CD4-positive, alpha-beta T cell treated with Interferon gamma for 1 hour (primary cell): Measurements from ENCODE around the gene CD180.

Source experiments
- DNase-seq: peaks from one replicate; pipeline ENCODE4 v3.0.0-alpha.2; 2020

CD180 gene

DNA sequence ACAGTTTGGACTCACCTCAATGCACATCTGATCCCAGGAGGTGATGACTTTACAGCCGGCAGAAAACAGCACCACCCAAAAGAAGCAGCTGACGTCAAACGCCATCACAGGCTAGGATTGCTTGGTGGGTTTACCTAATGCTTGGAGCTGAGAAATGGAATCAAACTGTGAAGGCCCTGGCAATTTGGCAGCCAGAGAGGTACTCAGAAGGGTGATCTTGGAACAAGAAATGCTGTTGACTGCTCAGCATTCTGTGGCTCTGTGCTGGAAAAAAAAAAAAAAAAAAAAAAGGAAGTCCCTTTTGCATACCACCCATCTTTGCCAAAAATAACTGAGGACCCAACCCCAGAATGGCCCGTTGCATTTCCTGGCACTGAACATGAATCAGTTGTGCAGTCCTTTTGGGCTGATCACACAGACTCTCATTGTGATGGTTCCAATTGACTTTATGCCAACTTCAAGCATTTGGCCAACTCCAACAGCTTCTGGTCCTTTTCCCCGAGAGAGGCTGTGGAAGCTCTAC is at the start of gene CD180:
Gene CD180 (minus strand): TSS at position 263 of the 523 bp plus-strand sequence. CDS start 158 bp downstream, at position 105.
- DNase-seq: peak; percentile 29

DNA sequence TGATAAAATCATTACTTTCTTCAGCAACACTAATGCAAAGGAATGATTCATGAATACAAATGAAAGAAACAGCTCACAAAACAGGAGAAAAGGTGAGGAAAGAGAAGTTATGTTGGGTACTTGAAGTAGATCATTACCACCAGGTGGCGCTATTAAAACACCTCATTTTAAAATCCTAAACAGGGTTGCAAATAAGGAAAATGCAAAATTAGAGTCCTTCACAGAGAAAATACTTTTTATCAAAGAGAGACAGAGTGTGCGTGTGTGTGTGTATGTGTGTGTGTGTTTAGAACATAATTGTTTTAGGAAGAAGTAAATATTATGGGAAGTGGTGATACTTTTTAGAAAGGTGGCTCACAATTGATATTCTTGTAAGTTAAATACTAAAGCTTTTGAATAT is 49.5 kb upstream of the CD180 start:
- no peak for DNase-seq

DNA sequence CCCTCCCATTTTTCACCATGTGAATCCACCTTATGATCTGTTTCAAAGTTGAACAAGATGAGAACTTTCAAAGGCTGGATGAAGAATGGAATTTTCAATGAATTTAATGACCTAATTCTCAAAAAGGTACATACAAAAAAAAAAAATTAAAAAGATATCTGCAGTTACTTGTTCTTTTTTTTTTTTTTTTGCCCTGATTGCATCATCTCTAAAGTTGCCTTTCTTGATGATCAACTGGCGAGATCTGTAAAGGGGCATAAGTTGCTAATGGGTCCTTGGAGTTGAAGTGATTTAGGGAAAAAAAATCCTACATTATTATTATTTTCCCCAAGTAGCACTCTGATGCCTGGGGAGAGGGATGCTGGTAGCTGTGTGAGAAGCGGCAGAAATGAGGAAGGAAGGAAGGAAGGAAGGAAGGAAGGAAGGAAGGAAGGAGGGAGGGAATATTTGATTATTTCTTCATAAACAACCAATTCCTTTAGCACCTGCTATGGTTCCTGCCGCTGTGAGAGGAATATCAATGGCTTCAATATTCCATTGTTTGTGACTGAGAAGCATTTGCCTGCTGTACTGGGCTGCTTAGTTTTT is 48.8 kb upstream of the CD180 start:
- DNase-seq: no peak

DNA sequence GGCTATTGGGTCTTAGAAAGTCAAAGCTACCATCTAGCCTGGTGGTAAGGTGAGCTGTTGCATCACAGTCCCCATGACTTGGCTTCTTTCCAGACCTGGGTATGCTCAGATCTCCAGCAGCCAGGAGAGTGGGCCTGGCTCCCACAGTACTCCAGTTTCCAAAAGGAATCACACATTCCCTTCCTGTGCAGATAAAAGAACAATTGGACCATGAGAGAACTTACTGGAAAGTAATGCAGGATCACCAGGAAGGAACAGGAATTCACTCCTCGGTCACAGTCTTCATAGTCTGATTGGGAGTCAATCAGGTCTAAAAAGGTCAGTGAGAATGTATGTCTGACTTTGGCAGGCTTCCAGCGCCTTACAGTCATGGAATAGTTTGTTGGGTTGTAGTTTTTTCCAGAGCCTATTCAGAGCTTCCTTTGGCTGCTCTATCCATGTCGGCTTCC is 47.8 kb upstream of the CD180 start:
- no peak for DNase-seq

DNA sequence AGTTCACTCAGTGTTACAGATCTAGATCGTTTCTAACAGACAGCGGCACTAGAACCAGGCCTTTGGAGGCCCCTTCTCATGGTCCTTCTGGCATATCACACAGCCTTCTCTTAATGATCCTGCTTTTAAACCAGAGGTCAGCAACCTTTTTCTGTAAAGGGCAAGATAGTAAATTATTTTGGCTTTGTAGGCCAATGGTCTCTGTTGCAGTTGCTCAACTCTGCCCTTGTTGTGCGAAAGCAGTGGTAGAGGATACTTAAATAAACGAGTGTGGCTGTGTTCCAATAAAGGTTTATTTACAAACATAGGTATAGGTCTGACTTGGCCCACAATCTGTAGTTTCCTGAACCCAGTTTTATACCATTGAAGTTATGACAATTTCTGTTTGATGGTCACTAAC is 47.3 kb upstream of the CD180 start:
- no peak for DNase-seq

DNA sequence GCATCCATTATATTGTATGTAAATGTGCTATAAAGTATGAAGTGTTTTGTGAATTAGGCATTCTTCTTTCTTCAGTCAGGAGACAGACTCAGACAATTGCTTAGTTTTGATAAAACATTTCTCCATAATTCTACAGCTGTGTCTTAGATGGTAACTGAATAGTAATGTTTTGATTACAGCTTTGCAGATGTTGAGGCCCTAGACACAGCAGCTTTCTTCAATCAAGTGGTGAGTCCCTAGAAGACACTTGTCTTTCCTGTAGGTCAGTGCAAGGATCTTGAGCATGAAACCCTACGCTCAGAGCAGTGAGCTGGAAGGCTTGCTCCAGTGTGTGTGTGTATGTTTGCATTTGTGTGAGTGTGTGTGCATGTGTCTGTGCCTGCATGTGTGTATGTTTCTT is 46.8 kb upstream of the CD180 start:
- no peak for DNase-seq

DNA sequence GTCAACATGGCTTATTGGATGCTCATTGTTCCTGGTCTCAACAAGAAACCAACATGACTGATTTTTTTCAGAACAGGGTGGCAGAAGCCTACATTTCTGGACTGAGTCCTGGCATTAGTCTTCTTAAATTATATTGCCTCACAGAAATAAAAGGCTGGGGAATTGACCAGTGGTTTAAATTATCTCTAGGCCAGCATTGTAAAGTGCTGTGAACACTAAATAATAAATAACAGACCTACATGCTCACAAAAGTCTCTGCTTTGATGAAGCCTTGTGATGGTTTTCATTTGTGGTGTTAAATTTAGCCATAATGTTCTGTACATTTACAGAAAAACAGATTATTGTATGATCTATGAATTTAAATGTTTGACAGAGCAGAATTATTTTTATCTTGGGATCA is 44.7 kb upstream of the CD180 start:
- no peak for DNase-seq

DNA sequence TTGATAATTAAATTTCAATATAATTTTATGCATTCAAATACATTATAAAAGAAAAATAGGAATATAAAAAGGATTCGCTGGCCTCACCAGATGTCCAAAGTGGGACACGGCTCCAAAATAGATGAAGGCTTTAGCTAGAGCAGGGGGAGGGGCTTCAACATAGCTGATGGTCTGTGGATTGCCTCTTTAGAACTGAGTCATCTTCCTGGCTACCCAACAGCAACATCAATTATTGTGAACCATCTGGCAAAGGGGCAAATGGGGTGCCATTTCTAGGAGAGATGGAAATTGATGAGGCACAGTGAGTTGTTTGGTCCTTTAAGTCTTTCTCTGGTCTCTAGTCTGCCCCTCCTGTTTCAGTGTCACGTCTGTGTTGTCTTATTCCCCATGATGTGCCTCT is 44.2 kb upstream of the CD180 start:
- DNase-seq: no peak

DNA sequence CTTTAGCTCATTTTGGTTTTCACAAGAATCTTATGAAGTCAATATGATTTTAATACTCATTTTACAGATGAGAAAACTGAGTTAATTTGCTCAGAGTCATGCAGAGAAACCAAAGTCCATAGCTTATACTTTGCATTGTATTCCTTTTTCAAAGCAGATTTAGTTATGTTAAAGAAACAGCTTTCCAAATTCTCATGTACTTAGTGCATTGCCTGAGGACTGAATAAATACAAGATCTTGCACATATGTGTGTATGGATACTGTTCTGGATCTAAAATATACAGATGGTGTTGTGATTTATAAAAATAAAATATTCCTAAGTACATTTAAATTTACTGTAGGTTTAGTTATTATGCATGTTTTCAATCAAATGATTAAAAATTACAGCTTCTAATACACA is 43.5 kb upstream of the CD180 start:
- no peak for DNase-seq

DNA sequence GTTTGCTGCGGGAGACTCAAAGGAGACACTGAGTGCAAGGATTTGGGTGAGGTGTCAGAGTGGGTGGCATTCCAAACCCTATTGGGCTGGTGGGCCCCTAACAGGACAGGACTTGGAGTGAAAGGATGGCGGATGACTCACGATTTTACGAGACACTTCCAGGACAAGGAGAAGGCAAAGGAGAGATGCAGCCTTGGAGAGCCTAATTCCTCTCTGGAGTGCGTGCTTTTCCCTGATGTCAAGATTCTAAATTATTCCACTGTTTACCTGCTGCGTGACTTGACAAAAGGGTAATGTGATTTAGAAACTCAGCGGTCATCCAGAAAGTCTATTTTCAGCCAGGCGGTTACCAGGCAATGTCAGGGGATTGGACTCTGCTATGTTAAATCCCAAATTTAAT is 41.6 kb upstream of the CD180 start:
- no peak for DNase-seq

DNA sequence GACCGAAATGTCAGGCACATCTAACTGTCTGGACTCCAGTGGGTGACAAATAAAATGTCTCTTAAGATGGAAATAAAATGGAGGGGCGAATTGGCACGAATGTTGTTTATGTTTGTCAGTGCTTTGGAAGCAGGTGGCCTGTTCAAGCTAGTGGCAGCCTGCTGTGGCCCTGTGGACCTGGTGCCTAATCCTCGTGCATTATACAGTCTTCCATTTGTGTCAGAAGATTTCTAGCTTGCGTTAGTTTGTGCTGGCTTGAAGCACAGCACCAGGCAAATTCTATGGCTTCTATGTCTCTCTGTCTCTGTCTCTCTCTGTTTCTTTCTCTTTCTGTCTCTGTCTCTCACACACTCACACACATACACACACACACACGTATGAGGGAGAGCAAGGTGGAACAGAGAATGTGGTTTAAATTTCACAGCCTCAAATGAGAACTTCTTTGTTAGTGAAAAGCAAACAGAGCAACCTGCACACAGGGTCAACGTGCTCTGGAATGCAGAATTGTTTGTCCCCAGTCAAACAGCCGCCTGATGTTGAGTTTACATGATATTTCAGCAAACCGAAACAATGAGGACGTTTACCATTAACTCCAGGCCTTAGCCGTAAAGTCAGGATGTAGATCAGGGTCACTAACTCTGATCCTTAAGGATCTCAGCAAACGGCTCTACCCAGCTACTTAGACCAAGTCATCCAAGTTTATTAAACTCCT is 39.0 kb upstream of the CD180 start:
- no peak for DNase-seq

DNA sequence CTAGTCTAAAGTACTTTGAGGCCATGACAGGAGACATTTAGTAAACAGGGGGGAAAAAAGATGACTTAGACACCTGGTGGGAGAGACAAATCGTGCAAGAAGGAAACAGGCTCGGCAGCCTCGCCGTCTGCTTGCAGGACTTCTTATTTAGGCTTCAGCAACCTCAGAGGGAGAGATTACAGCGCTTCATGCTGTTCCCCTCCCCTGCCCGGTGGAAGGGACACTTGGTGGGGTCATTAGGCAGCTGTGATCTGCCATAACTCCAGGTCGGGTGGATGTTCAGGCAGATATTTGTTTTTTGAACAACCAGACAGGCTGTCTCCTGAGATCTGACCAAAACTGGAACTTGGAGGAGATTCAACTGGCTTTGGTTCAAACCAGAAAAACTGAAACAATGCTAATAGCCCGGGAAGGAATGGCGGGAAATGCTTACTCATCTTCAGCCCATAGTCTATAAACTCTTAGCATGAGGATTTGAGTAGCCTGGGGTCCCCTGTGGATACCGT is 38.1 kb upstream of the CD180 start:
- no peak for DNase-seq

DNA sequence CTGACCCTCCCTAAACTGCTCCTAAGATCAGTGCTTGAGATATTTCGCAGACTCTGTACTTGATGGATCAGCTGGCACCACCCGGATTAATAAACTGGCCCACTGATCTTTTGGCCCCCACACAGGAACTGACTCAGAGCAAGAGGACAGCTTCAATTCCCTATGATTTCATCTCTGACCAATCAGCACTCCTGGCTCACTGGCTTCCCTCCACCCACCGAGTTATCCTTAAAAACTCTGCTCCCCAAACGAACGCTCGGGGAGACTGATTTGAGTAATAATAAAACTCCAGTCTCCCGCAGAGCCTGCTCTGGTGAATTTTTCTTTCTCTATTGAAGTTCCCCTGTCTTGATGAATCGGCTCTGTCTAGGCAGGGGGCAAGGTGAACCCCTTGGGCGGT is 36.5 kb upstream of the CD180 start:
- no peak for DNase-seq

DNA sequence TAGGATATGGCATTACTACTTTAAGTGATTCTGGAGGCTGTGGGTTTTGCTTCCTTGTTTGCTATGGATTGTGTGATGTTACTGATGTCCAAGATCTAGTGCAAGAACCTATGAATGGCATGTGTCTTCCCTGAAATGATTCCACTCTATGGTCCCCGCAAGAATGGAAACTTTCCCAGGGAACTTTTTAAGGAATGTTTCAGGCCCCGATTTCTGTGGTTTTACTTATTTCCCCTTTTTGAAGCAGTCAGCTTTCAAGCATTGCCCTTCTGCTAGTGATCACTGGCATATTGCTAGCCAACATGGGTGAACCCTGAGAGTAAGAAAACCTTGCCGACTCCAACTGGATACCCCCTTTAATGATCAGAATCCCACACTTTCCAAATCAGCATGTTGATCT is 26.6 kb upstream of the CD180 start:
- DNase-seq: no peak

DNA sequence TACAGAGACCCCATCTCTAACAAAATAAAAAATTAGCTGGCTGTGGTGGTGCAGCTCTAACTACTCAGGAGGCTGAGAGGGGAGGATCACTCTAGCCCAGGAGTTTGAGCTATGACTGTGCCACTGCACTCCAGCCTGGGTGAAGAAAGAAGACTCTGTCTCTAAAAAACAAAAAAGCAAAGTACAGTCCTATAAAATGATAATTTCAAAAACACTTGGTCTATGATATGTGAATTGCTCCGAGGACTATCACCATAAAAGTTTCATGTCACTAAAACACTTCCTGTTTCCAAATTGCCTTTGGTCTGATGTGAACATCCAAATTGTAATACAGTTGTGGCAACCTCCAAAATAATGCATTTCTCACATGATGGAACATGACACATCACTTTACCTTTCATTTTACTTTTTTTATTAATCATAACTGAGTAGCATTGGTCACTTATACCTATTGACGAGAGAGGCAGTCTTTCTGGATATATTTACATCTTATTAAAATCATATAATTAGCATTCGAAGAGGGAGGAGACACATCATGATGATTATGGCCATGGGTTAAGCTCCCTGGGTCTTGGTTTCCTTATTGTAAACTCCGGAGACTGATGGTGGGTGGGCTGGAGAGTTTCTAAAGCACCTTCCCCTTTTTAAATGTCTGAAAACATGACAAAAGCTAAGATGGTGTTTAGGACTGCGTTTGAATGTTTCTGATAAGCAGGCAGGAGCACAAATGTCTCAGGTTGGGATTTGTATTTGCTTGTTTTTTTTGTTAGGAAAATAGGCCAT is 25.8 kb upstream of the CD180 start:
- no peak for DNase-seq

DNA sequence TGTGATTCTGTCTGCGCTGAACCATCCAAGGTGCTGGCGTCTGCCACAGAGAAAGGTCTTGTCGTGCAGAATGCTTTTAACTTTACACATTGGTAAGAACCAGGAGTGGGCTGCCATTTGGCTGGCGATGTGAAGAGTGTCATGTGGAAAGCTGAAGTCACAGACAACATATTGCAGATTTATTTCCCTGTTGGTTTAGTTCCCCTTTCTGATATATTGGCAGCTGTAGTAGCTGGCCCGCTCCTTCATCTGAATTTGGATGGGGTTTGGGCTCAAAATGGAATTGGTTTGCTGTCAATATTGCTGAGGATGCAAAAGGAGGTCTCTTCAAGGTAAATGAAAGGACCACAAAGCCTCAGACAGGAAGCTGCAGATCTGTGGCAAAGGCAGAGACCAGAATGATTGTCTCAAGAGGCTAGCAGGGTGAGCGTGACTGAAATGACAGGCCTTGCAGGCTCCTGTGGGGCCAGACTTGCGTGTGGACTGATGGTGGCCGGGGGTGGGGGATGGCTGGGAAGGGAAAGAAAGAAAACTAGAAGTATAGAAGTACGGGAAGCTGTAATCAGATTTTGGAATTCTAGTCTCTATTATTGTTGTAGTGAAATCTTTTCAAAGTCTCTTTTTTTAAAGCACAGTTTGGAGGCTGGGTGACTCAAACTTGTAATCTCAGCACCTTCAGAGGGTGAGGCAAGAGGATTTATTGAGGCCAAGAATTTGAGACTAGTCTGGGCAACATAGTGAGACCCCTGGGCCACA is 25.1 kb upstream of the CD180 start:
- peak; percentile 32 for DNase-seq

DNA sequence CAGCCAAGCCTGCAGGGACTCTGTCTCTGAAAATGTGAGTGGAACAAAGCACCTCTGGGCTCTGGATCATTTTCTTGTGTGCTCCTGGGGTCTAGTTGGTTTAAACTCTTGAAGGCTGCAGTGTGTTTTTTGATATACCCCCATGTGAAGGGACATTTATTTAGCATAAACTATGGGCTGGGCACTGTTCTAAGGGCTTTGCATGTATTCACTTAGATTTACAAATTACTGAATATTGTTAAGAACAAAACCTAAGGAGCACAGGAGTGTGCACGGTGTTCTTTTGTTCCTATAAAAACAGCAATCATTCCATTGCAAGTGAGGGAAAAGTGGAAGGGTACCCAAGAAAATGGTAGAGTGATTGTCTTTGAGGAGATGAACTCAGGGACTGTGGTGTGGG is 20.0 kb upstream of the CD180 start:
- DNase-seq: no peak

DNA sequence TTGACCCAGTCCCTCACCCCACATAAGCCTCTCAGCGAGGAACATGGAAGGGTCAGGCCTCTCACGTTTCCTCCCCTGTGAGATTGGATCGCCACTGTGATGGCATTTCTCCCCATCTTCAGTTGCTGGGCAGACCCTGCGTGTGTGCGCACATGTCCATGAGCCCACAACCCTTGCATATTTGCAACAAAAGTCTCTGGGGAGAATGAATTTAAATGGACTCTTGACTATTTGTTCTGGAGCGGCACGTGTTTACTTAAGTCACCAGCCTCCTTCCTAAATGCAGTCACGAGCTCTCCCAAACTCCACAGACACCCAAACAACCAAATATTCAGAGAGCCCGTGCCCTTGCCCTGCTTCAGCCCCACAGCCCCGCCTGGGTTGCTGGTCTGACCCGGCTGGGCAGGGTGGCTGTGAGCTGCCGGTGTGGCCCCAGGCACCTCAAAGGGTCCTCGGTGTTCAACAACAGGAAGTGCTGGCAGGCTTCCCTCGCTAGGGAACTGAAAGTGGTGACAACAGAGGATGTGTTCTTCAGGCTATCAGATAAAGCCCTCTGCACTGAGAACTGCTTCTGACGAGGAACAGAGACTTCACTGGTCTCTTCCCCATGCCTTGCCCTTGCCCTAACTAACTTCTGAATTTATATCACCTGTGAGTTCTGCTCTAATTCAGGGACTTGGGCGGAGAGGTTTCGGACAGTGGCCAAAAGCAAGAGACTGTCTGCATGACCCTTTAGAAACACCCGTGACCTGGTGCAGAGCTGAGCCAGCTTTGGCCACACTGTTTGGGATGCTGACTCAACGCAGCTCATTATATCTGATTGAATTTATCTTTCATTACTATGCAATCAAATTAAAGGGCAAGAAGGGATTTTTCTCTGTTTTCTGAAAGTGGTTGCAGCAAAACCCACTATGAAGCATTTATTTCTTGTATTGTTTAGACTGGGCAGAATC is 19.2 kb upstream of the CD180 start:
- peak; percentile 88 for DNase-seq

DNA sequence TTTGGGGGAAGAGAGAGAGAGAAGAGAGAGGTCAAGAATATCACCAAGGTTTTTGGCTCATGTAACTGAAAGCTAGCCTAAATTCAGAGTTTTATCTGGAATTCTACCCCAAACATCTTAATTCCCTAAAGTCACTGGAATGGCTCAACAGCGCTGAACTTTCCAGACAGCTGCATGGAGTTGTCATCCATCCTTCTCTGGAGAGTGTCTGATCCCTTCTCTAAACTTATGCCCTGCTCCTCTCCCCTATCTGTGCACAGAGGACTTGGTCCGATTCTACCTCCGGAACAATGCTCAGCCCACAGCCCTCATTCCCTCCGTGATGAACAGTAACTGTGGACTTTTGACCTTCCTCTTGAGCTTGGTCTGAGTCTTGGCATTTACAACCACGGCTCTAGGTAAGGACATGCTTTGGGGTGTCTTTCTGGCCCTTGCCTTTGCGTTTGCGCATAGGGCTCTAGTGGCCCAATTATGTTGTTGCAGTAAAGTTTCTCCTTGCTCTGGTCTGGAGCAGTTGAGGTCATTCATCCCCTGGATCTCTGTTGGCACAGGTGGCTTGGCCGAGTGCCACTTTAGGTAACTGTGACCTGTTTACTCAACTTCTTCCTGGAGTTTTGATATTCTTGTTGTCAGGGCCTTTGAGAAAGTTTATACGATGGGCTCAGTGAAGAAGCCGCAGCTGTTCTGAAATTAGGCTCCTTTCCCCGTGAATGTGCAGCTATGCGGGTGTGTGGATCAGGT is 18.3 kb upstream of the CD180 start:
- no peak for DNase-seq

DNA sequence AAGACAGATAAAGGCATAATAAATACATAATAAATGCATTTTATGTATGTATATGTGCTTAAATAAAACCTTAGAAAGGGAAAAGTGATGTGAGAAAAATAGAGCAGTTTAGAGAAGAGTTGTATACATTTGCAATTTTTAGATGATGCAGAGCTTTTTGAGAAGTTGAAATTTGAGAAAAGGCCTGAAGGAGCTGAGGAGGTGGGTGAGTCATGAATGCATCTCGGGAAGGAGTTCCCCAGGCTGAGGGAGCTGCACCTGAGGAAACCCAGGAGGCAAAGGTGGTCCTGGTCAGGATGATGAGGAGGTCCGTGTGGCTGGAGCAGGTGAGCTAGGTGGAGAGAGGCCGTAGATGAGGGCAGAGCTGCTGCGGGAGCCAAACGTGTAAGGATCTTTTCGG is 17.4 kb upstream of the CD180 start:
- no peak for DNase-seq

DNA sequence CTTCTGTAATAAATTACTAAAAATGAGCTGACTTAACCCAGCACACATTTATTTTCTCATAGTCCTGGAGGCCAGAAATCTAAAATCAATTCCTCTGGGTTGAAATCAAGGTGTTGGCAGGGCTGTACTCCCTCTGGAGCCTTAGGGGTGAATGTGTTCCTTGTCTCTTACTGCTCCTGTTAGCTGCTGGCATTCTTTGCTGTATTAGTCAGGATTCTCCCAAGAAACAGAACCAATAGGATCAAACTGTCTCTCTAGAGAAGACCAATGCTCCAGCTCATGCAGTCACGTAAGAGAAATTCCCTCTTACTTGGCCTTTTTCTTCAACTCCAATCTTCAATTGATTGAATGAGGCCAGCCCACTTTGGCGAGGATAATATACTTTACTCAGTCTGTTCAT is 15.3 kb upstream of the CD180 start:
- no peak for DNase-seq
